ENCODE measurements around the gene MAL.
"Not testable (repeated sequence)": the region's sequence is repeated elsewhere in the genome, so short reads cannot be mapped to it uniquely, and the experiment has no call there.

Gene MAL

GRCh38 chr2:95077861-95078603, 52.5 kb downstream of the MAL start:
- no peak for TF ChIP-seq CTCF (IDR thresholded peaks at IDR 0.05; ENCODE audit: borderline replicate concordance, control extremely low read depth, extremely low read depth, insufficient read depth, missing control alignments)
- in situ Hi-C loops (cut with MboI; ENCODE audit: low sequenced_read_pairs, unreplicated experiment) = loop anchor here (10.0 kb wide), 1 partner anchor 63 kb away; no protein-coding TSS in a partner anchor
- no peak for DNase-seq (ENCODE audit: low spot score)

GRCh38 chr2:95079199-95079683, 53.7 kb downstream of the MAL start:
- no peak for DNase-seq (ENCODE audit: low spot score)
- no peak for TF ChIP-seq CTCF (IDR thresholded peaks at IDR 0.05; ENCODE audit: borderline replicate concordance, control extremely low read depth, extremely low read depth, insufficient read depth, missing control alignments)
- in situ Hi-C loops (cut with MboI; ENCODE audit: low sequenced_read_pairs, unreplicated experiment) = loop anchor here (10.0 kb wide), 1 partner anchor 64 kb away; no protein-coding TSS in a partner anchor

- DNase-seq (ENCODE audit: low spot score) = no peak
- no peak for TF ChIP-seq CTCF (IDR thresholded peaks at IDR 0.05; ENCODE audit: borderline replicate concordance, control extremely low read depth, extremely low read depth, insufficient read depth, missing control alignments)
- in situ Hi-C loops (cut with MboI; ENCODE audit: low sequenced_read_pairs, unreplicated experiment) = no loop called here
Observed at GRCh38 chr2:95082477-95082876, 57.0 kb downstream of the MAL start.

- DNase-seq (ENCODE audit: low spot score) = no peak
- in situ Hi-C loops (cut with MboI; ENCODE audit: low sequenced_read_pairs, unreplicated experiment) = no loop called here
- TF ChIP-seq CTCF (IDR thresholded peaks at IDR 0.05; ENCODE audit: borderline replicate concordance, control extremely low read depth, extremely low read depth, insufficient read depth, missing control alignments) = no peak
Observed at GRCh38 chr2:95086017-95086416, 60.5 kb downstream of the MAL start.

GRCh38 chr2:95087379-95087778, 61.9 kb downstream of the MAL start:
- in situ Hi-C loops (cut with MboI; ENCODE audit: low sequenced_read_pairs, unreplicated experiment) = no loop called here
- DNase-seq (ENCODE audit: low spot score) = no peak
- TF ChIP-seq CTCF (IDR thresholded peaks at IDR 0.05; ENCODE audit: borderline replicate concordance, control extremely low read depth, extremely low read depth, insufficient read depth, missing control alignments) = no peak

GRCh38 chr2:95091885-95092555, 66.5 kb downstream of the MAL start:
- TF ChIP-seq CTCF (IDR thresholded peaks at IDR 0.05; ENCODE audit: borderline replicate concordance, control extremely low read depth, extremely low read depth, insufficient read depth, missing control alignments) = no peak
- in situ Hi-C loops (cut with MboI; ENCODE audit: low sequenced_read_pairs, unreplicated experiment) = no loop called here
- DNase-seq (ENCODE audit: low spot score) = no peak

- in situ Hi-C loops (cut with MboI; ENCODE audit: low sequenced_read_pairs, unreplicated experiment); DNase-seq (ENCODE audit: low spot score): not testable (repeated sequence)
Observed at GRCh38 chr2:95098273-95098672, 72.8 kb downstream of the MAL start.

All from GM13976 (cell line).